ENCODE measurements around the gene ECPAS. TPM values are rescaled to one million over a fixed set of nuclear protein-coding genes. Genes with fewer than 3 reads are reported as not detected.
"Not testable (repeated sequence)": the region's sequence is repeated elsewhere in the genome, so short reads cannot be mapped to it uniquely, and the experiment has no call there.

ECPAS gene
- total RNA-seq, 2 experiments from 2014 or later = 41.0 to 63.2 TPM

GRCh38 chr9:111502506-111502905, 18.3 kb upstream of the ECPAS start:
- intact Hi-C loops (cut with micrococcal nuclease; ENCODE audit: unreplicated experiment) = no loop called here
- ChIA-PET CTCF (ENCODE audit: unreplicated experiment) (no interaction called here), POLR2A (interaction anchor here (0.5 kb wide), 1 partner anchor 16 kb away, joined by 3 read pairs; no protein-coding TSS in a partner anchor)
- no peaks in the 10 kb centered on the region for H3K9me3 ChIP-seq (ENCODE audit: low read length)
- no peaks in the 10 kb centered on the region for H3K79me2 ChIP-seq (ENCODE audit: insufficient read depth, low read depth, low read length)
- H3K9me2 ChIP-seq (ENCODE audit: insufficient read depth, low read length) = no peaks in the 10 kb centered on the region
- H3K4me2 ChIP-seq (ENCODE audit: low read length) = no peak overlapping the region
- no TSS peak for BruUV-seq (replicated peaks)
- no peaks in the 10 kb centered on the region for H3K4me1 ChIP-seq (ENCODE audit: insufficient read depth, low read length, poor library complexity, severe bottlenecking)
- H3K27ac ChIP-seq (ENCODE audit: low read depth, low read length, poor library complexity, severe bottlenecking) = no peak overlapping the region
- TF ChIP-seq EZH2phosphoT487 (IDR thresholded peaks at IDR 0.05; ENCODE audit: borderline replicate concordance, low read depth, low read length) (no peak), CTCF (conservative IDR thresholded peaks at IDR 0.05; ENCODE audit: low read length) (no peak)
- H2AFZ ChIP-seq (ENCODE audit: low read length) = no peak overlapping the region
- DNase-seq (ENCODE audit: low spot score) = no peak
- H3K4me3 ChIP-seq (ENCODE audit: low read depth, low read length, poor library complexity, severe bottlenecking) = no peak overlapping the region
- no peaks in the 10 kb centered on the region for H4K20me1 ChIP-seq (ENCODE audit: insufficient read depth, low read length)
- no peaks in the 10 kb centered on the region for H3K36me3 ChIP-seq (ENCODE audit: insufficient read depth, low read length)

- no peak overlapping the region for H3K27ac ChIP-seq (ENCODE audit: low read depth, low read length, poor library complexity, severe bottlenecking)
- TF ChIP-seq EZH2phosphoT487 (IDR thresholded peaks at IDR 0.05; ENCODE audit: borderline replicate concordance, low read depth, low read length) = no peak
- TF ChIP-seq CTCF (conservative IDR thresholded peaks at IDR 0.05; ENCODE audit: low read length) = no peak
- no peaks in the 10 kb centered on the region for H3K9me3 ChIP-seq (ENCODE audit: low read length)
- CTCF ChIA-PET (ENCODE audit: unreplicated experiment) = no interaction called here
- no peaks in the 10 kb centered on the region for H3K79me2 ChIP-seq (ENCODE audit: insufficient read depth, low read depth, low read length)
- no TSS peak for BruUV-seq (replicated peaks)
- H3K36me3 ChIP-seq (ENCODE audit: insufficient read depth, low read length) = no peaks in the 10 kb centered on the region
- POLR2A ChIA-PET = no interaction called here
- no peak overlapping the region for H2AFZ ChIP-seq (ENCODE audit: low read length)
- no peaks in the 10 kb centered on the region for H4K20me1 ChIP-seq (ENCODE audit: insufficient read depth, low read length)
- no peaks in the 10 kb centered on the region for H3K9me2 ChIP-seq (ENCODE audit: insufficient read depth, low read length)
- H3K4me3 ChIP-seq (ENCODE audit: low read depth, low read length, poor library complexity, severe bottlenecking) = no peak overlapping the region
- H3K4me1 ChIP-seq (ENCODE audit: insufficient read depth, low read length, poor library complexity, severe bottlenecking) = no peaks in the 10 kb centered on the region
- intact Hi-C loops (cut with micrococcal nuclease; ENCODE audit: unreplicated experiment) = no loop called here
- no peak for DNase-seq (ENCODE audit: low spot score)
- H3K4me2 ChIP-seq (ENCODE audit: low read length) = no peak overlapping the region
Observed at GRCh38 chr9:111501648-111502047, 17.5 kb upstream of the ECPAS start.

GRCh38 chr9:111501005-111501562, 16.9 kb upstream of the ECPAS start:
- H3K9me3 ChIP-seq (ENCODE audit: low read length) = no peaks in the 10 kb centered on the region
- H3K9me2 ChIP-seq (ENCODE audit: insufficient read depth, low read length) = no peaks in the 10 kb centered on the region
- no TSS peak for BruUV-seq (replicated peaks)
- POLR2A ChIA-PET = interaction anchor here (0.6 to 0.7 kb wide), 2 partner anchors 105 to 1163 kb away, joined by 3 to 4 read pairs; no protein-coding TSS in a partner anchor
- no peaks in the 10 kb centered on the region for H3K36me3 ChIP-seq (ENCODE audit: insufficient read depth, low read length)
- H4K20me1 ChIP-seq (ENCODE audit: insufficient read depth, low read length) = no peaks in the 10 kb centered on the region
- no peak for DNase-seq (ENCODE audit: low spot score)
- H3K4me1 ChIP-seq (ENCODE audit: insufficient read depth, low read length, poor library complexity, severe bottlenecking) = no peaks in the 10 kb centered on the region
- no peak overlapping the region for H3K27ac ChIP-seq (ENCODE audit: low read depth, low read length, poor library complexity, severe bottlenecking)
- CTCF ChIA-PET (ENCODE audit: unreplicated experiment) = no interaction called here
- H3K4me2 ChIP-seq (ENCODE audit: low read length) = no peak overlapping the region
- TF ChIP-seq CTCF (conservative IDR thresholded peaks at IDR 0.05; ENCODE audit: low read length) (no peak), EZH2phosphoT487 (IDR thresholded peaks at IDR 0.05; ENCODE audit: borderline replicate concordance, low read depth, low read length) (no peak)
- H3K79me2 ChIP-seq (ENCODE audit: insufficient read depth, low read depth, low read length) = no peaks in the 10 kb centered on the region
- intact Hi-C loops (cut with micrococcal nuclease; ENCODE audit: unreplicated experiment) = no loop called here
- H2AFZ ChIP-seq (ENCODE audit: low read length) = no peak overlapping the region
- no peak overlapping the region for H3K4me3 ChIP-seq (ENCODE audit: low read depth, low read length, poor library complexity, severe bottlenecking)

GRCh38 chr9:111497196-111497595, 13.0 kb upstream of the ECPAS start:
- POLR2A ChIA-PET = interaction anchor here (0.7 kb wide), 1 partner anchor 33 kb away, joined by 3 read pairs; no protein-coding TSS in a partner anchor
- H3K9me3 ChIP-seq (ENCODE audit: low read length); H3K36me3 ChIP-seq (ENCODE audit: insufficient read depth, low read length); H4K20me1 ChIP-seq (ENCODE audit: insufficient read depth, low read length); H3K27ac ChIP-seq (ENCODE audit: low read depth, low read length, poor library complexity, severe bottlenecking); H3K9me2 ChIP-seq (ENCODE audit: insufficient read depth, low read length); H3K4me2 ChIP-seq (ENCODE audit: low read length); CTCF ChIA-PET (ENCODE audit: unreplicated experiment); intact Hi-C loops (cut with micrococcal nuclease; ENCODE audit: unreplicated experiment); BruUV-seq (replicated peaks); H3K4me3 ChIP-seq (ENCODE audit: low read depth, low read length, poor library complexity, severe bottlenecking); H3K4me1 ChIP-seq (ENCODE audit: insufficient read depth, low read length, poor library complexity, severe bottlenecking); H3K79me2 ChIP-seq (ENCODE audit: insufficient read depth, low read depth, low read length); DNase-seq (ENCODE audit: low spot score); H2AFZ ChIP-seq (ENCODE audit: low read length): not testable (repeated sequence)

All from OCI-LY7 (cell line).